ENCODE results near the gene RGPD5.
"Not testable (repeated sequence)": the region's sequence is repeated elsewhere in the genome, so short reads cannot be mapped to it uniquely, and the experiment has no call there.

RGPD5 gene

GRCh38 chr2:109794074-109794737 is at the start of gene RGPD5:
RGPD5 (plus strand) TSS chr2:109794305; CDS start chr2:109794466, 161 bp downstream.
- not testable (repeated sequence) for H3K36me3 ChIP-seq (ENCODE audit: control insufficient read depth, low read length); H3K27me3 ChIP-seq (ENCODE audit: control insufficient read depth, low read length); H3K4me1 ChIP-seq (ENCODE audit: control insufficient read depth, low read length); H3K27ac ChIP-seq (ENCODE audit: low read depth, low read length); H3K79me2 ChIP-seq (ENCODE audit: control insufficient read depth, low read length); H3K4me2 ChIP-seq (ENCODE audit: low read length); H3K9me3 ChIP-seq (ENCODE audit: control insufficient read depth, insufficient read depth, low read length); H3F3A ChIP-seq (ENCODE audit: control insufficient read depth, insufficient read depth); H3K4me3 ChIP-seq (ENCODE audit: low read length); H3K9me2 ChIP-seq (replicated peaks; ENCODE audit: control insufficient read depth, low read length); H4K20me1 ChIP-seq (ENCODE audit: control insufficient read depth, insufficient read depth, low read depth, low read length)

- H3K9me2 ChIP-seq (replicated peaks; ENCODE audit: control insufficient read depth, low read length); H3K79me2 ChIP-seq (ENCODE audit: control insufficient read depth, low read length); H3F3A ChIP-seq (ENCODE audit: control insufficient read depth, insufficient read depth); H3K4me1 ChIP-seq (ENCODE audit: control insufficient read depth, low read length); H3K27ac ChIP-seq (ENCODE audit: low read depth, low read length); H4K20me1 ChIP-seq (ENCODE audit: control insufficient read depth, insufficient read depth, low read depth, low read length); H3K27me3 ChIP-seq (ENCODE audit: control insufficient read depth, low read length); H3K36me3 ChIP-seq (ENCODE audit: control insufficient read depth, low read length); H3K4me3 ChIP-seq (ENCODE audit: low read length); H3K9me3 ChIP-seq (ENCODE audit: control insufficient read depth, insufficient read depth, low read length); H3K4me2 ChIP-seq (ENCODE audit: low read length): not testable (repeated sequence)
These were observed 42.5 kb upstream of the RGPD5 start for GRCh38 chr2:109751572-109751971.

GRCh38 chr2:109757163-109757824 is 36.8 kb upstream of the RGPD5 start:
- not testable (repeated sequence) for H3F3A ChIP-seq (ENCODE audit: control insufficient read depth, insufficient read depth); H3K27ac ChIP-seq (ENCODE audit: low read depth, low read length); H3K79me2 ChIP-seq (ENCODE audit: control insufficient read depth, low read length); H3K27me3 ChIP-seq (ENCODE audit: control insufficient read depth, low read length); H3K4me1 ChIP-seq (ENCODE audit: control insufficient read depth, low read length); H4K20me1 ChIP-seq (ENCODE audit: control insufficient read depth, insufficient read depth, low read depth, low read length); H3K9me2 ChIP-seq (replicated peaks; ENCODE audit: control insufficient read depth, low read length); H3K36me3 ChIP-seq (ENCODE audit: control insufficient read depth, low read length); H3K4me2 ChIP-seq (ENCODE audit: low read length); H3K4me3 ChIP-seq (ENCODE audit: low read length); H3K9me3 ChIP-seq (ENCODE audit: control insufficient read depth, insufficient read depth, low read length)

GRCh38 chr2:109760265-109761042 is 33.7 kb upstream of the RGPD5 start:
- not testable (repeated sequence) for H3K4me2 ChIP-seq (ENCODE audit: low read length)

GRCh38 chr2:109761043-109761454 is 33.1 kb upstream of the RGPD5 start:
- not testable (repeated sequence) for H3K79me2 ChIP-seq (ENCODE audit: control insufficient read depth, low read length); H3K4me2 ChIP-seq (ENCODE audit: low read length); H3F3A ChIP-seq (ENCODE audit: control insufficient read depth, insufficient read depth); H3K4me1 ChIP-seq (ENCODE audit: control insufficient read depth, low read length); H3K27me3 ChIP-seq (ENCODE audit: control insufficient read depth, low read length); H3K9me3 ChIP-seq (ENCODE audit: control insufficient read depth, insufficient read depth, low read length); H3K36me3 ChIP-seq (ENCODE audit: control insufficient read depth, low read length); H3K27ac ChIP-seq (ENCODE audit: low read depth, low read length); H3K9me2 ChIP-seq (replicated peaks; ENCODE audit: control insufficient read depth, low read length); H3K4me3 ChIP-seq (ENCODE audit: low read length); H4K20me1 ChIP-seq (ENCODE audit: control insufficient read depth, insufficient read depth, low read depth, low read length)

More at GRCh38 chr2:109760265-109761042, 33.7 kb upstream of the RGPD5 start:
- H3K4me3 ChIP-seq (ENCODE audit: low read length); H3K79me2 ChIP-seq (ENCODE audit: control insufficient read depth, low read length); H4K20me1 ChIP-seq (ENCODE audit: control insufficient read depth, insufficient read depth, low read depth, low read length); H3K4me1 ChIP-seq (ENCODE audit: control insufficient read depth, low read length); H3K36me3 ChIP-seq (ENCODE audit: control insufficient read depth, low read length); H3K9me2 ChIP-seq (replicated peaks; ENCODE audit: control insufficient read depth, low read length); H3K27ac ChIP-seq (ENCODE audit: low read depth, low read length); H3K9me3 ChIP-seq (ENCODE audit: control insufficient read depth, insufficient read depth, low read length); H3F3A ChIP-seq (ENCODE audit: control insufficient read depth, insufficient read depth); H3K27me3 ChIP-seq (ENCODE audit: control insufficient read depth, low read length): not testable (repeated sequence)

- H3K36me3 ChIP-seq (ENCODE audit: control insufficient read depth, low read length); H3K4me1 ChIP-seq (ENCODE audit: control insufficient read depth, low read length): not testable (repeated sequence)
These were observed 32.1 kb upstream of the RGPD5 start for GRCh38 chr2:109761976-109762375.

GRCh38 chr2:109766074-109766473 is 28.0 kb upstream of the RGPD5 start:
- not testable (repeated sequence) for H4K20me1 ChIP-seq (ENCODE audit: control insufficient read depth, insufficient read depth, low read depth, low read length)

More at GRCh38 chr2:109761976-109762375, 32.1 kb upstream of the RGPD5 start:
- not testable (repeated sequence) for H3K9me3 ChIP-seq (ENCODE audit: control insufficient read depth, insufficient read depth, low read length); H3K9me2 ChIP-seq (replicated peaks; ENCODE audit: control insufficient read depth, low read length); H3K79me2 ChIP-seq (ENCODE audit: control insufficient read depth, low read length); H3K4me3 ChIP-seq (ENCODE audit: low read length); H3K27ac ChIP-seq (ENCODE audit: low read depth, low read length); H3F3A ChIP-seq (ENCODE audit: control insufficient read depth, insufficient read depth); H3K27me3 ChIP-seq (ENCODE audit: control insufficient read depth, low read length); H3K4me2 ChIP-seq (ENCODE audit: low read length); H4K20me1 ChIP-seq (ENCODE audit: control insufficient read depth, insufficient read depth, low read depth, low read length)

More at GRCh38 chr2:109766074-109766473, 28.0 kb upstream of the RGPD5 start:
- not testable (repeated sequence) for H3F3A ChIP-seq (ENCODE audit: control insufficient read depth, insufficient read depth); H3K9me2 ChIP-seq (replicated peaks; ENCODE audit: control insufficient read depth, low read length); H3K9me3 ChIP-seq (ENCODE audit: control insufficient read depth, insufficient read depth, low read length); H3K79me2 ChIP-seq (ENCODE audit: control insufficient read depth, low read length); H3K4me3 ChIP-seq (ENCODE audit: low read length); H3K36me3 ChIP-seq (ENCODE audit: control insufficient read depth, low read length); H3K4me2 ChIP-seq (ENCODE audit: low read length); H3K4me1 ChIP-seq (ENCODE audit: control insufficient read depth, low read length); H3K27me3 ChIP-seq (ENCODE audit: control insufficient read depth, low read length); H3K27ac ChIP-seq (ENCODE audit: low read depth, low read length)
